ENCODE data around the gene IFNK.

DNA sequence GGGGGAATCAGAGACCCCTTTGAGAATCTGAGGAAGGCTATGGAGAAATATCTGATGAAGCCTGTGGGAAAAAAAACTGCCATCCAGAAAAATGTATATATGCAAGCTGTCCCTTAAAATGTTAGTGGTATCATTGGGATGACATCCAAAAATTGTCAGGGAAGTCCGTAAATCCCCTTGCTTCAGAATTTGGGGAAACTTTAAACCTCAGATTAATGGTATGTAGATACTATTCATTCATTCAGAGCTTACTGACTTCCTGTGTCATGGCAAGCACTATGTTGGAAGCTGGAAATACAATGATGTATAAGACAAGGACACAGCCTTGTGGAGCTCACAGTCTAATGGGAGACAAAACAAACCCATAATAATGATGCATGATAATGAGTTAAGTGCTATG lies 16.4 kb downstream of the IFNK start:
- TF ChIP-seq, protein P1, sequence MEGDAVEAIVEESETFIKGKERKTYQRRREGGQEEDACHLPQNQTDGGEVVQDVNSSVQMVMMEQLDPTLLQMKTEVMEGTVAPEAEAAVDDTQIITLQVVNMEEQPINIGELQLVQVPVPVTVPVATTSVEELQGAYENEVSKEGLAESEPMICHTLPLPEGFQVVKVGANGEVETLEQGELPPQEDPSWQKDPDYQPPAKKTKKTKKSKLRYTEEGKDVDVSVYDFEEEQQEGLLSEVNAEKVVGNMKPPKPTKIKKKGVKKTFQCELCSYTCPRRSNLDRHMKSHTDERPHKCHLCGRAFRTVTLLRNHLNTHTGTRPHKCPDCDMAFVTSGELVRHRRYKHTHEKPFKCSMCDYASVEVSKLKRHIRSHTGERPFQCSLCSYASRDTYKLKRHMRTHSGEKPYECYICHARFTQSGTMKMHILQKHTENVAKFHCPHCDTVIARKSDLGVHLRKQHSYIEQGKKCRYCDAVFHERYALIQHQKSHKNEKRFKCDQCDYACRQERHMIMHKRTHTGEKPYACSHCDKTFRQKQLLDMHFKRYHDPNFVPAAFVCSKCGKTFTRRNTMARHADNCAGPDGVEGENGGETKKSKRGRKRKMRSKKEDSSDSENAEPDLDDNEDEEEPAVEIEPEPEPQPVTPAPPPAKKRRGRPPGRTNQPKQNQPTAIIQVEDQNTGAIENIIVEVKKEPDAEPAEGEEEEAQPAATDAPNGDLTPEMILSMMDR (conservative IDR thresholded peaks at IDR 0.05): no peak
- no peak for TF ChIP-seq EZH2 (IDR thresholded peaks at IDR 0.05; ENCODE audit: low read depth)

All from PC-9 (cell line).